ENCODE measurements around the gene TMIE.

DNA sequence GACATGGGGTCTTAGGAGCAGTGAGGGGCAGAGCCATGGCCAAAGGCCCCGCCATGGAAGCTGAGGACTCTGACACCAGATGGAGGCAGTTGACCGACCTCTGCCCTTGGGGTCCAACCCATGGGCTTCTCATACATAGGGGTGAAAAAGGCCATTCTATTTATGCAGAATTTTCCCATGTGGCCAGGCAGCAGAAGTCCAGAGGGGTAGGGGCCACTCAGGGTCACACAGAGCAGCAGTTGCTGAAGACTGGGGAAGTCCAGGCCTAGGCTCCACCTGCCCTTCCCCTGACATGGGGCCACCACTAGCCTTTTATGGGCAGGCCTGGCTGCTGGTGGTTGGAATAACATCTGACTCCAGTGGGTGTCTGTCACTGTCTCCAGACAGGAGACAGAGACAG lies 10.1 kb downstream of the TMIE start:
- TF ChIP-seq CTCF (IDR thresholded peaks at IDR 0.05) (no peak), EP300 (IDR thresholded peaks at IDR 0.05) (no peak), POLR2A (IDR thresholded peaks at IDR 0.05; ENCODE audit: low read depth) (no peak)
